Activated CD8-positive, alpha-beta memory T cell treated with anti-CD3 and anti-CD28 coated beads for 1 hour (primary cell): ENCODE results near the gene NELL1.

Experiments
- DNase-seq, 2 donors: peaks; one replicate each; pipeline ENCODE4 v3.0.0-alpha.2; 2020; ENCODE audit warnings: low read depth in 1 of 2; ENCODE audit errors: extremely low read depth in 1 of 2

The NELL1 gene

GRCh38 chr11:20937826-20938225, 268.4 kb downstream of the NELL1 start:
- DNase-seq = no peak

DNA sequence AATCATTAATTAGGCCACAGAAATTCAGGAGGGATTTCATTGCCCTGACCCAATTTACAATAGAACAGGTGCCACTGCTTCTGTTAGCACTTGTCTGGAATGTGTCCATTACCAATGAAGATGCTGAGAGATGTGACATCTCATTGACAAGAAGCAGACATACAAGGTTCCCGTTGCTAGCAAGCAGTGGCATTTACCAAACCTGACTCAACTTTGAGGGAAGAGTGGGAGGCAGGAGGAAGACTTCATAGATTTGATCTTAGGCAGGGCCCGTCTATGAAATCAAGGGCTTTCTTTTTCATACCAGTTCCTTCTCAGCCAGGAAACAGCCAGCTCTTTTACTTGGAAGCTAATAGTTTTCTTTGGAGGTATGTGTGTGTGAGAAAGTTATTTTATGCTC, 280.2 kb downstream of the NELL1 start:
- DNase-seq = no peak

GRCh38 chr11:20962581-20962980, 293.2 kb downstream of the NELL1 start:
- DNase-seq = no peak

DNA sequence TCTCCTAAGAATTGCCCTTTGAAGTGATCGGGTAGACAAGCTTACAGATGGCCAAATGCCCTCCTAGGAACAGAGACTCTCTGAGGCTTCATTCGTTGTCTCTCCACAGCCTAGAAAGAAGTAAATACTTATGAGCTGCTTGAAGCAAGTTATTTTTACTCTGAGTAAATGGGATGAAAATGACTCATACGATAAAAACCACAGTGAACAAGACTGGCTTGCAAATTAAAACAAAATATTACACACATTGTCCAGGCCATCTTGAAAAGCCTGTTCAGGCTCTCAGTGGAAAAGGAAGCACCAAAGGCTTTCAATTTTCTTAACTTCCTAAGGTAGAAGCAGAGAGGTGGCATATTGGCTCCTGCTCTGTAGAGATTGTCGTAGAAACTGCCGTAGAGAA, 294.2 kb downstream of the NELL1 start:
- no peak for DNase-seq

GRCh38 chr11:20964985-20965384, 295.6 kb downstream of the NELL1 start:
- no peak for DNase-seq

- DNase-seq = no peak
Measured at GRCh38 chr11:20966489-20966888, 297.1 kb downstream of the NELL1 start.

GRCh38 chr11:20973940-20974559, 304.7 kb downstream of the NELL1 start:
- DNase-seq = no peak

DNA sequence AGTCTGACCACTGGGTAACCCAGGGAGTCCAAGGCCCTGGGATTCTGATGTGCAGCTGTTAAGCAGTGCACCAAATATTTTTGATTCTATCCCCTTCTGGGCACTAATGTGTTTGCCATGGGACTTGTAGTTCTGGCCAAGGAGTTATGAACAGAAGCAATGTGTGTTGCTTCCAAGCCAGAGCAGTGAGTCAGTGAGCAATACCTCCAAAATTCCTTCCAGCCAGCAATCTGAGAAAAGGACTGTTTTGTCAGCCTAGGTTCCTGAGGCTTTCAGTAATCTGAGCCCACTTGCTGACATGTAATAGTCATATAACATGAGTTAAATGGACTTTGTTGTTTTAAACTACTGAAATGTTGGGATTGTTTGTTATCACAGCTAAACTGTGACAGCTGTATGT, 311.4 kb downstream of the NELL1 start:
- DNase-seq = no peak

DNA sequence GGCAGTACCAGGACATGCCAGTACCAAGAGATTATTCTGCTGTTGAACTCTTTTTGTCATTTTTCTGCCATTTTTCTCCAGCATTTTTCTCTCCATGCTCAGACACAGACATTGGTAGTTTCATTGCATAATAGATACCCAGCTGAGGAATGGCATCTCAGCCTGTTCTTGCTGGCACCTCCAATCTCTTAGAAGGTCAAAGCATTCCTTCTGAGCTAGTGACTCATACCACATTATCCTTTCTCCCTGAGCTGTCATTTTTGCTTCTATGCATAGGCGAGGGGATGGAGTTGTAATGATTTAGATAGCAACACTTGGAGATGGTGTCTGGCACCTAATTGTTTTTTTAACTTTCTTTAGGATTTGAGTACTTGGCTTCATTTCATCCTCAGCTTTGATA, 321.1 kb downstream of the NELL1 start:
- no peak for DNase-seq

DNA sequence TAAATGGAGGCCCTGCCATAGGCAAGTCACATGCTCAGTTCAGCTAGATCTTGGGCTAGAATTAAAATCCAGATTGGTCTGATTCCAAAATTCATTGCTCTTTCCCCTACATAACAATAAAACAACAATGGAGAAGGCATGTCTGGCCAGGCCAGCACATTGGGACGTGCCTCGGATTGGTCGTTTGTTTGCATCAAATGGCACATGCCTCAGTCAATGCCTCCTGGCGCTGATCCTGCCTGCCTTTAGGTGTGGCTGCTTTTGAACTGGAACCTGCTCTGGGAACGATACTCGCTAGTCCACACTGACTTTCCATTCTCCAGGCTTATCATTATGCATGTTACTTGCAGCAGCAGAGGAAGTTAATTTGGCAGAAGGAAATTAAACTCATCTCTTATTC, 322.1 kb downstream of the NELL1 start:
- DNase-seq = no peak

GRCh38 chr11:21007297-21007696, 337.9 kb downstream of the NELL1 start:
- no peak for DNase-seq

GRCh38 chr11:21018248-21018647, 348.9 kb downstream of the NELL1 start:
- no peak for DNase-seq

DNA sequence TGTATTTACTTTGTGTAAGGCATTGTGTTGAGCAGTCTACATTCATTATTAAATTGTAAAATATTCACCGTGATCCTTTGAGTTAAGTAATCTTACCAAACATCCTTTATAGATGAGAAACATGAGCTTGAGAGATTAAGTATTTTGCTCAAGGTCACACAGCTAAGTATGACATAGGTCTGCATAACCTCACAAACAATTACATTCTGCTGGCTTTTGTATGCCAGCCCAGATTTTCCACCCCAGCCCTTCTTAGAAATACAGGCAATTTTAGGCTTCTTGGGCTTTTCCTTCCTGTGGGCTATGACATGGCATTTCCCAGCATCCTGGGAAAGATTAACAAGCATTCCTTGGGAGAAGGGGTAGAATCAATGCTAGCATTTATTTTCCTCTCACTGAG, 357.3 kb downstream of the NELL1 start:
- DNase-seq = no peak

DNA sequence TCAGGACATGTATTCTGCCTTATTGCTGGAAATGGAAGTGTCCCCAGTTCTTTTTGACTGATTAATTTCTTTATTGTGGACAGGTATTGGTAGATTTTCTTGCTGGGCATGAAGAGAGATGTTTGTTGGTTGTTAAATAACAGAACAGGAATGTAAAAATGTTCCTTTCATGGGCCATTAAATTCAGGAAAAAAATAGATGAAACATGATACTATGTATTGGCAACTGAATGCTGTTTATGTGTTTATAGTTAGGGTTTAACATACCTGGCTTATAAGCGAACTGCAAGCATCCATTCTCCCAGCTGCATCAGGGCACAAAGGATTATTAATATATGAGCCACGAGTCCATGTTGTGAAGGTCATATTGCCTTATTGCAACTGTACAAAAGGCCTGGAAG, 368.5 kb downstream of the NELL1 start:
- DNase-seq = no peak

- DNase-seq = no peak
Measured at GRCh38 chr11:21038801-21039200, 369.4 kb downstream of the NELL1 start.

DNA sequence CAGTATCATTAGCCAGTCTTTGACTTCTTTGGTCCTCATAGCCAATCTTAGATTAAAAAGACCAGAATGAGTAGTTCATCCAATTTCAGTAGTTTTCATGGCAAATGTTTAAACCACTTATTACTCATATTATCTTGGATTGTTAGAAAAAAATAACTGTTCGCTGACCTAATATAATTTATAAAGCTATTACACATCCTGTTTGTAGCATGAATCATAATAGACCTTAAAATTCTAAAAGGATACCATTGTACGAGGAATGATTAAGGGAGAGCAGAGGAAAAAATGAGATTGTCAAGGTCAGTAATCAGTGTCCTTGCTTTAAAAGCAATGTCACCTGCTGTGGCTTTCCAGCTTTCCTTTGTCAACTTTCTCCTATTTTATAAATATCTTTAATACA, 371.2 kb downstream of the NELL1 start:
- DNase-seq = no peak

DNA sequence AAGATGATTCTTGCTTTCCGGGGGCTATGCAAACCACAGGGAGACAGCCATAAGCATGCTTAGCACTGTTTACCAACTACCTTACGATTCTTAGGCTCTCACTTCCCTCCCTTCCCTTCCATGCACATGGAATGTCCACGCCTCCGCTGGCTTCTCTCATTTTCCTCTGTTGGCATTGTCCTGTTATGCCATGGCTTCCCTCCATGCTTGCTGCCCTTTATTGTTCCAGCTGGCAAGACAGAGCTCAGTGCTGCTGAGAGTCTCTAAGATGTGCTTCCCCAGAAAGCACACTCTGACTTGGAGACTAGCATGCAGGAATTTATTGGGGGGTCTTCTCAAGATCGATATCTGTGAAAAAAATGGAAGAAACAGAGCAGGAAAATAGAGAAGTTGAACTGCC, 379.2 kb downstream of the NELL1 start:
- DNase-seq = no peak

DNA sequence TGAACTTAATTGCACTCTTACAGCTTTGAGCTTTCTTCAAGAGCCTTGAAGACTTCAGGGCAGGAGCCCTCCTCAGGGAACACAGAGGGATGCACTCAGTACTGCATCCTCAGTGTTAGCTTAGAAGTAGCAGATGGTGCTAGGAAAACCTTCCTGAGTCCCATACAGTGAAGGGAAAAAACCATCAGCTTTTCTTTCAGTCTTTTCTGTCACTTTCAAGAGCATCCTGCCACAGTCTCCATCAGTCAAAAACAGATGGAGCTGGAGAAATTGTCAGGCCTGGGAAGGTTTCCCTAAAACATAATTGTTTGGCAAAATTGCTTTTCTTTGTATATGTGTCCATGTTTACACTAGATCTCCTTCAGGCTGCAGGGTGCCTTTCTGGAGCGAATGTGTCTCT, 384.1 kb downstream of the NELL1 start:
- no peak for DNase-seq

DNA sequence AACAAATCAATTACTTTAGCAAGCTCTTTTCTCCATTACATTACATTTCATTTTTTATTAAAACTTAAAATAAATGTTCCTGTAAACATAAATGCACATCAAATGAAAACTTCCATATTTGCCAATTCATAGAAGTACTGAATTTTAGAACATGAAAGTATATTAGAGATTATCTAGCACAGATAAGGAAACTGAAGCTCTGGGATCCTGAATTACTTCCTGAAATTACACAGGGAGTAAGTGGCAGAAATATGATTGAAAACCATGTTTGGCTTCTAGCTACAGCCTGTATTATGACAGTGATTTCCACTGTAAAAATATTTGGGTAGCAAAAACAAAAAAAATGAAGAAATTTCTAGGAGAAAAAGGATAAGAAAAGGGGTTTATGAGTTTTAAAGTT, 387.3 kb downstream of the NELL1 start:
- no peak for DNase-seq

GRCh38 chr11:21059879-21060278, 390.5 kb downstream of the NELL1 start:
- no peak for DNase-seq

- DNase-seq = no peak
Measured at GRCh38 chr11:21066030-21066429, 396.6 kb downstream of the NELL1 start.

- no peak for DNase-seq
Measured at GRCh38 chr11:21068886-21069285, 399.5 kb downstream of the NELL1 start.

DNA sequence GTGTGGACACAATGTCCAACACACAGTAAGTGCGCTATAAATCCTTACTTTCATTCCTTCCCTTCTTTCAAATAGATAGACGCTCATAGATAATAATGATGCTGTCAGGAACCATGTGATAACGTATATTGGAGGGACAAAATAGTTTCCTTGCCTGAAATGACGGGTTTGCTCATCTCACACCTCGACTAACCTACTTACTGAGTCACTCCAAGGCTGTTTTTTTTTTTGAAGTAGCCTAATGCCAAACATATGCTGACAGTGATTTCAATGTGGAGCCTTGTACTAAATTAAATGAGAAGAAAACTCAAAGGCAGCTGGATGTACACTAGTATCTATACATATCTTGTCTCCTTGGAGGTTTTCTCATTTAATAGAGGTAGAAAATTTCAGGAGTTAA, 400.5 kb downstream of the NELL1 start:
- DNase-seq = no peak

DNA sequence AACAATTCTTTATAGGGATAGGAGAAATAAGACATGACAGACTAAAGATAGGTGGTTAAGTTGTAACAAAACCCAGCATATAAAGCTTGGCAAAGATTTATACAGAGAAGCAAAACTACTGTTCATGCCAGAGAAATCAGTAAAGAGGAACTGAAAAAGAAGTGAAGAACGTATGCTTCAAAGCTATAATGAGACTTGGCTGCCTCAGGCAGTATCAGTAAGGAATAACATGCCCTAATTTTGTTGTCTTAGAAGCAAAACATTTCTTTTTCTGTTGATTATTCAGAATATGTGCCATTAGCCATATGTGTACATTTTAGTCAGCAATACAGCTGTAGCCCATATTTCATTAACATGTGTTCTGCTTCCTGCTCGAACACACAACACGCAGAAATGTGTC, 403.2 kb downstream of the NELL1 start:
- DNase-seq = no peak
